NB4 (cell line): Measurements from ENCODE around the gene SLC11A1.

Experiments
- MYC ChIP-seq: IDR thresholded peaks from 2 replicates; pipeline ENCODE4 v1.6.1; 2011; ENCODE audit warnings: low read depth, low read length
- POLR2A ChIP-seq: IDR thresholded peaks from 2 replicates; pipeline ENCODE4 v1.6.1; 2011; ENCODE audit warnings: mild to moderate bottlenecking; ENCODE audit not compliant: insufficient read length; ENCODE audit errors: extremely low read depth
- TF ChIP-seq, protein P1 (sequence below): IDR thresholded peaks from one replicate; pipeline ENCODE4 v1.5.1; 2012; ENCODE audit warnings: low read depth, low read length
- TF ChIP-seq, protein P2 (sequence below): IDR thresholded peaks from 2 replicates; pipeline ENCODE4 v1.6.1; 2011; ENCODE audit warnings: low read depth, low read length

DNA sequence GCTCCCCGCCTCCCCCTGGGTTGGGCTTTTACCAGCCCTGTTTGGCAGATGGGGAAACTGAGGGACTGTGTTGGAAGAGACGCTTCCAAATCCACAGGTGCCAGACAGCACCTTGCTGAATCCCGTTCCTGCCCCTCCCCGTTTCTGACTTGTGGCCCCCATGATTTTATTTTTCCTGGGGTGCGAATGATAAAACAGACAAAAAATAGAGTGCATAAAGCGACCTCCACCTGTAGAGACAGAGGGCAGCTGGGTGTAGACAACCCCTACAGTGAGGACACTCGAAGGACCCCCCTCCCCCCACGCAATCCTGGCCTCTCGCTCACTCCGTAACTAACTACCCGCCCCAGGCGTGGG, 15.4 kb downstream of the SLC11A1 start:
- TF ChIP-seq, protein P1, sequence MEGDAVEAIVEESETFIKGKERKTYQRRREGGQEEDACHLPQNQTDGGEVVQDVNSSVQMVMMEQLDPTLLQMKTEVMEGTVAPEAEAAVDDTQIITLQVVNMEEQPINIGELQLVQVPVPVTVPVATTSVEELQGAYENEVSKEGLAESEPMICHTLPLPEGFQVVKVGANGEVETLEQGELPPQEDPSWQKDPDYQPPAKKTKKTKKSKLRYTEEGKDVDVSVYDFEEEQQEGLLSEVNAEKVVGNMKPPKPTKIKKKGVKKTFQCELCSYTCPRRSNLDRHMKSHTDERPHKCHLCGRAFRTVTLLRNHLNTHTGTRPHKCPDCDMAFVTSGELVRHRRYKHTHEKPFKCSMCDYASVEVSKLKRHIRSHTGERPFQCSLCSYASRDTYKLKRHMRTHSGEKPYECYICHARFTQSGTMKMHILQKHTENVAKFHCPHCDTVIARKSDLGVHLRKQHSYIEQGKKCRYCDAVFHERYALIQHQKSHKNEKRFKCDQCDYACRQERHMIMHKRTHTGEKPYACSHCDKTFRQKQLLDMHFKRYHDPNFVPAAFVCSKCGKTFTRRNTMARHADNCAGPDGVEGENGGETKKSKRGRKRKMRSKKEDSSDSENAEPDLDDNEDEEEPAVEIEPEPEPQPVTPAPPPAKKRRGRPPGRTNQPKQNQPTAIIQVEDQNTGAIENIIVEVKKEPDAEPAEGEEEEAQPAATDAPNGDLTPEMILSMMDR: no peak
- TF ChIP-seq, protein P2, sequence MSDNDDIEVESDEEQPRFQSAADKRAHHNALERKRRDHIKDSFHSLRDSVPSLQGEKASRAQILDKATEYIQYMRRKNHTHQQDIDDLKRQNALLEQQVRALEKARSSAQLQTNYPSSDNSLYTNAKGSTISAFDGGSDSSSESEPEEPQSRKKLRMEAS: no peak
- TF ChIP-seq MYC (no peak), POLR2A (no peak)
